GM18861 (cell line): ENCODE results near the gene SCUBE1.

Source experiments
- ATAC-seq: cut with Tn5 transposase; IDR thresholded peaks from one replicate; pipeline ENCODE4 v1.9.1; 2021; ENCODE audit not compliant: unreplicated experiment

SCUBE1 gene

DNA sequence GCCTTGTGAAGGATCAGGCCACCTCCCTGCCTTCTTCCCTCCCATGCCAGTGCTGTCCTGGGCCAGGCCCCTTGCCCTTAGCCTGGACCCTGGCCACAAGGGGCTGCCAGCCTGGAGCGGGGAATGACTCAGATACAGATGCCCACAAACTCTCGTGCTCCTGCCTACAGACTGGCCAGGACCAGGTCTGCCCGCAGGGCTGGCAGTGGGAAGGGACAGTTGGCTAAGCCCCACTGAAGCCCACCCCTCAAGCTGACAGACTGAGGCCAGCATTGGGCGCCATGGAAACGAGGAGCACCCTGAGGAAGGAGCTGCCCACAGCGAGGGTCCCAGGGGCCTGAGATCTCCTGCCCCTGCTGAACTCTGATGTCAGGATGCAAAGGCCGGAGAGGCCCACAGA, 14.1 kb downstream of the SCUBE1 start:
- ATAC-seq = no peak

DNA sequence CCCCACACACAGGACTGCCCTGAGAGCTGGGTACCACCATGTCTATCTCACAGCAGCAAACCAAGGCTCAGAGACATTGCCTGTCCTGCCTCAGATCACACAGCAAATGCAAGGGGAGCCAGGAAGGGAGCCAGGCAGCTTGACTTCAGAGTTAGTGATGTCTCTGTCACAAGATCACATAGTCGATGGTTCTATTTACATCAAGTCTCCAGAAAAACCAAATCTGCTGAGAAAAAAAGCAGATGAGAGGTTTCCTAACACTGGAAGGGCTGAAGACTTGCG, 16.1 kb downstream of the SCUBE1 start:
- ATAC-seq = no peak

DNA sequence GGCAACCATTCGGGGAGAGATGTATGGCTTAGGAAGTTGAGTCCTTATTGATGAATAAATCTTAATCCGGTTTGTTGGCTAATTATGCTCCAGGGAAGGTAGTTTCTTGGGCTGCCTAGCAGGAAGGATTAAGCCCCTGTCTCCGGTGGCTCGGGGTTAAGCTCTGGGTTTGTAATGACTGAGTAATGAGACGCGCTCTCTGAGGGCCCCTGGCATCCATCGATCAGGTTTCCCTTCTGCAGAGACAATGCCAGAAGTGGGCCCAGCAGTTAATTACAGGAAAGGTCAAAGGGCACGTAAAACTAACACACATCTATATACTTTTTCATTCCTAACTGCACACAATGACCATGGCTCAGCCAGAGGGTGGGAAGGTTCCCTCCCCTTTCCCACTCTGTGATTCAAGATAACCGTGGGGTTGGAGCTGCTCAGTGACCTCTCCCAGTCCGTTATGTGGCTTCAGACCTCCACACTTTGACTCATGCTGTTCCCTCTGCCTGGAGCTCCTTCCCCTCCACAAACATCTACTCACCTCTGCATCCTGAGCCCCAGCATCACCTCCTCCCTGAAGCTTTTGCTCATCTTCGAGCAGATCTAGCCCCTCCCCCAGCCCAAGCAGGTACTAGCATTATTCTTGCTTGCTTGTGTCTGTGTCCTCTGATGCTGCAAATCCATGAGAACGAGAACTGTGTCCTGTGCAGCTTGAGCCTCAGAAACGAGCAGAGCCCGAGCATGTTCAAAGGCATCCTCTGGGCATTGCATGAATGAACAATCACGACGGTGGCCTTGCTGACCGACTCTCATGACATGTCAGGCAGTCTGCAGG, 16.6 kb downstream of the SCUBE1 start:
- ATAC-seq = no peak

DNA sequence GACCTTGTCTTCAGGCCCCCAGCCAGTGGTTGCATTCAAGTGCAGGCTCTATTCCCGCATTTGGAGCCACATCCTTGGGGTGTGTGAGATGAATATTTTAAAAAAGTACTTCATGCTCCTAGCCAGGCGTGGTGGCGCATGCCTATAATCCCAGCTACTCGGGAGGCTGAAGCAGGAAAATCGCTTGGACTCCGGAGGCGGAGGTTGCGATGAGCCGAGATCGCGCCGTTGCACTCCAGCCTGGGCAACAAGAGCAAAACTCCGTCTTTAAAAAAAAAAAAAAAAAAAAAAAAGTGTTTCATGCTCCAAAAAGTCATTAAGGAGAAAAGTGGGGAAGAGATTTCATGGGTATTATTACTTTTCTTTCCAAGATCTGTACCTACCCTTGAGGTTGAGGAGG, 18.0 kb downstream of the SCUBE1 start:
- ATAC-seq = no peak

DNA sequence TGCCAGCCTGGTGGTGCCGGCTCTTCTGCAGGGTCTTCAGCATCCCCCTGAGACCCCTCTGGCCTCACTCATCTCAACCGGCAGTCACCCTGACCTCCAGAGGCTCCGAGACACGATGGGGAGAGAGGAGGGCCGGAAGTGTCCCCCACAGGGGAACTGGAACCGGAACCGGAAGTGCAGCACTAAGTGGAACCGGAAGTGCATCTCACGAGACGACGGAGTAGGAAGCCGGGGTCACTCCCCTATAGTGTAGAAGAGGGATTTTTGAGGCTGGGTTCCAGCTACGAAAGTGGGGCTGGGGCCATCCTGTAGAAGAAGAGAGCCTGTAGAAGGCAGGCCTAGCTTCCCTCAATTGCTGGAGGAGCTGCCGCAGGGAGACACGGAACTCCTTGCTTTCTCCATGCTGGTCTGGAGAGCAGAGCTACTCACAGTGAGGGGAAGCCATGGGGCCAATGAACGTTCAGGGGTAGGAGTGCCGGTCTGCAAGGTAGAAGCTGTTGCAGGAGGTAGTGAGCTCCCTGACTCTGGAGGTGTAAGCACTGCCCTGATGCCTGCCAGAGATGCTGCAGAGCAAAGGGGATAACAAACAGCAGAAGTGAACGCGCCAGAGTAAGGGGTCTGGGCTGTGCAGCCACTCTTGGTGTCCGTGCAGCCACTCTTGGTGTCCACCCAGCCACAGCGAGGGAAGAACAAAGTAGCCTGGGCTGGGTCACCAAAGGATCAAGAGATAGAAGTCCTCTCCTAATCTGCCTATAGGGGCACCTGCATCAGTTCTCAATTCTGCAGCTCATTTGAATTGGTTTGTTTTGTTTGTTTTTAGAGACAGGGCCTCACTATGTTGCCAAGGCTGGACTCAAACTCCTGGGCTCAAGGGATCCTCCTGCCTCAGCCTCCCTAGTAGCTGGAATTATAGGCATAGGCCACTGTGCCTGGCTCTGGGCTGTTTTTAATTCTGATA, 21.9 kb downstream of the SCUBE1 start:
- no peak for ATAC-seq

DNA sequence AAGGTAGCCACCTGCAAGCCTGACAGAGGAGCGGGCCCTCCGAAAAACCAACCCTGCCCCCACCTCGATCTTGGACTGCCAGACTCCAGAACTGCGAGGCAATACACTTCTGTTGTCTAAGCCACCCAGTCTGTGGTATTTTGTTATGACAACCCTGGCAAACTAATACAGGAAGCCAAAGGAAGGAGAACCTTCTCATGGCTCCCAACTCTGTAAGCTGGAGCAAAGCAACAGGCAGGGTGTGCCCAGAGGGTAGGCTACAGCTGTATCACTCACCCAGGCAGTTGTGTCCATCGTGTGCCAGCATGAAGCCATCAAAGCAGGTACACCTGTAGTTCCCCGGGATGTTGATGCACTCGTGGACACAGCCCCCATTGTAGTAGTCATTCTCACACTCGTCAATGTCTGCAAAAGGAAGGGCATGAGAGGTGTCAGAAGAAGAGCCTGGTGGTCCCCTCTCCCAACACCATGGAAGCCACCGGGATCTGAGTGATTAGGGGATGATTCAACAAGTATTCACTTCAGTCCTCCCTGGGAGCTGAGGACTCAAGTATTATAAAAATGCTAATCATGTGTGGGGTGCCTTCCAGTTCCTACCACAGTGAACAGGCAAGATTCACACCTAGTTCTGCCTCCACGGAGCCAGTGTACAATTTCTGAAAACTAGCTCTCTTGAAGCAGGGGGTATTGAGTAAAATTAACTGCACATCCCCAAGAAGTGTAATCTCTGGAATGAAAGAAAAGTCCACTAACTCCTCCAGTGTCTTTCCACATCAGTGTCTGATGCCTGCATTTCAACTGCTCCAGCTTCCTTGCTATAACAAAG, 23.3 kb downstream of the SCUBE1 start:
- no peak for ATAC-seq

DNA sequence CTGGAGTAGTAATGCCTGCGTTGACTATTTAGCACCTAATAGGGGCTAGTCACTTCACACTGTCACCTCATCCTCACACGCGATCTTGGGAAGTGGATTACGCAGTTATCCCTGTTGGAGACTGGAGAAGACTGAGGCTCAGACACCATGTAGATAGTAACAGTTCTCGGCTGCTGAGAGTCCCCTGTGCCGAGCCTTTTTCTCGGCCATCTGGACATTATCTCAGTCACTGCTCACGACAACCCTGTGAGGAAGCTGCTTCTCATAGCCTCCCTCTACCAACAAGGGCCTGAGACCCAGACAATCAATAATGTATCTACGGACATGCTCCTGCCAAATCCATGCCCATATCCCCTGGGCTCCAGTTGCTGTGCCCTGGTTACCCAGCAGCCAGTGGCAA, 25.9 kb downstream of the SCUBE1 start:
- no peak for ATAC-seq

DNA sequence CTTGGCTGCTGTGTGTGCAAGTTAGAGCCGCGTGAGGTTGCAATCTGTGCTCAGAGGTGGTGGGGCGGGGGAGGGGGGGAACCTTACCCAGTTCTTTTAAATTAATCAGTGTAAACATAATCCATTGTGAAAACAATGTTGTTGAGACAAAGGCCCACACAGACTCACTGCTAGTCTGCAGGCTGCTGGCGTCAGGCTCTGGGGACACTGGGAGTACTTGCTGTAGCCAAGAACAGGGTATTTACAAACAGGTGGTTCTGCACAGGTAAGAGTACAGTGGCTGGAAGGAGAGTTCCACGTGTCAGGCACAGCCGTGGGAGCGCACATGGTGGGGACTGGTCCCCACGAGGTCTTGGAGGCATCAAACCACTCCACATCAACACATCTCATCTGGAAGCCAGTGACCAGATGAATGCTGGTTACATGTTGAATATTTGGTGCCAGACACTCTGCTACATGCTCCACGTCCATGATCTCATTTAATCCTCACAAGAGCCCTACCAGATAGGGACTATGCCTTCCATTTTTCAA, 27.4 kb downstream of the SCUBE1 start:
- no peak for ATAC-seq

DNA sequence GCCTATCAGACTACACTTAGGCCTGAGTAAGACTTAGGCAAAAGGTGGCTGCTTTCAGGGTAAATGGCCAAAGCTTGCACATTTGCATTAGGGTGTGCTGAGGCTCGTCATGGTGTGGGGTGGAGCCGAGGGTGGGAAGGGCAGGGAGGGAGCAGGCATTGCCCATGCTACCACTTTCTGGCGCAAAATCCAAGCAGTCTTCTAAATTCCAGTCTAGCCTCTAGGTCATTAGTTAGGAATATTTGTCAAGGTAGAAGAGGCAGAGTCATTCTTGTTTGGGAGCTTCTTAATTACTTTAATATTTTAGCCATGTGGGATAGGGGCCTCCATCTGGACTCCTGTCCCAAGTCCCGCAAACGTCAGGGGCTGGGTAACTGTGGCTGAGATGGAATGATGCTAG, 28.6 kb downstream of the SCUBE1 start:
- ATAC-seq = no peak

DNA sequence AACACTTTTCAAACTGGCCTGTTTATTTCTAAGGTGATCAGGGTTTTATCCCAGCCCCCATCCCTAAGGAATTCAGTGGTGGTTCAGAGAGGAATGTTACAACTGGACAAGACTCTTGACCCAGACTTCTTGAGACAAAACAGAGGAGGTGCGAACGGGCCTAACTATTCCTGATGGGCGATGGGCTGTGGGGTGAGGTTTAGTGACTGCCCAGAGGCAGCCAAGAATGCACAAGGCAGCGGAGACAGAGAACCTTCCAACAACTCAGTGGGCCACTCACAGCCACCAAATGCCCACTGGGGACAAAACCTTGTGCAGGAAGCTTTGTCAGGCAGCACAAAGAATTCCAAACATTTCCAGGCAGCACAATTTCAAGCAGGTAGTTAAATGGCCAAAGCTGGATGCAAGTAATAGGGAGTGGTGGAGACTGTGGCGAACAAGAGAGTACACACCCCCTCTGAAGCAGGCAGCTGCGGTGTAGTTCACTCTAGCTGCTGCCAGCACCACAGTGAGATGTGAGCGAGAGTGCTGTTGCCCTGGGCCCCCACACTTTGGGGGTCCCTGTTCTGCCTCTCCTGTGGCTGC, 29.2 kb downstream of the SCUBE1 start:
- no peak for ATAC-seq

DNA sequence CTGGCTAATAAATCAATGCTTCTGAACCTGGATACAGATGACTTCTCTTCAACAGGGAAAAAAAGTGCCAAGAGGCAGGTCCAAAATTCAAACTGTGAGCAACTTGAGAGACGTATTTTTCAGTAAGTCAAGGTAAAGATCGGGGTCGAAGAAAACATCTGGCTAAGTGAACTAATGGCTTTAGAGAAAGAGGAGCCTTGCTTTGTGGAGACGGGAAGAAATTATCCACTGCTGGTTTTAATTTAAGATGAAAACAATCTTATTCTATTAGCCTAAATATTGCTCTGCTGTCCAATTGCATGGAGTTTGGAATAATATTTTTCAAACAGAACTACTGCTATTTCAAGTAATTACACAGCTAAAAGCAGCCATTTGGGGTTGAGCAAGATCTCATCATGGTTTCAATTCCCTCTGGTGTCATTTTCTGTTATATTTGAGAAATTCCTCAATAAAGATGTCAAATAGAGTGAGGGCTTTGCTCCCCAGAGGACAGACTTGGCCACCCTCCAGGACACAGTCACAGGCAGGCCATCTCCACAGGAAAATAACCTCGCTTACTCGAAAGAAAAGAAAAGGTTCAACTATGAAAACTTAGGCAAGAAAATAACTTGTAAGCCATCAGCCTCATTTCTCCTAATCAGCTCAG, 29.8 kb downstream of the SCUBE1 start:
- no peak for ATAC-seq

DNA sequence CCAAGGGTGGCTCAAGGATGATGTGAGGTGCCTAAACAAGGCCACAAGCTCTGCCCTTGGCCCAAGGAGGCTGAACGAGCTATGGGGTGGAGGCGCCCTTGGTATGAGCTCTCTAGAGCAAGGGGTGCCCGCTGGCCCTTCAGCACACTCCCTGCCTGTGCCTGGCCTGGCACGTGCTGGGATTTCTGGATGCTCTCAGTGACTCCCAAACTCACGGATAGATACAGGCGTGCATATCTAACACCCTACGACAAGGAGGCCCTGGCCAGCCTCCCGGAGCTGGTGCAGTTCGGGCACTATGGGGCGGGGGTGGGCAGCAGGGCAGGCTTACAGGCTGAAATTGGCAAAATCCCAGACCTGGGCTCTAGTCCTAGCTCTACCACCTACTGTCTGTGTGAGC, 30.6 kb downstream of the SCUBE1 start:
- no peak for ATAC-seq

DNA sequence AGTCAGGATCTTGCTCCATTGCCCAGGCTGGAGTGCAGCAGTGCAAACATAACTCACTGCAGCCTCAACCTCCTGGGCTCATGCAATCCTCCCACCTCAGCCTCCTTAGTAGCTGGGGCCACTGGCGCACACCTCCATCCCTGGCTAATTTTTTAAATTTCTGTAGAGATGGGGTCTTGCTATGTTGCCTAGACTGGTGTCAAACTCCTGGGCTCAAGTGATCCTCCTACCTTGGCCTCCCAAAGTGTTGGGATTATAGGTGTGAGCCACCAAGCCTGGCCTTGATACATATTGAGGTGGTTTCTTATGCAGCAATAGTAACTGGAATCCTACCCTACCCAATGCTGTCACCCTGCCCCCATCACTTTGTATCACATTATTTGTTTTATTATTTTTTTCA, 32.4 kb downstream of the SCUBE1 start:
- no peak for ATAC-seq

DNA sequence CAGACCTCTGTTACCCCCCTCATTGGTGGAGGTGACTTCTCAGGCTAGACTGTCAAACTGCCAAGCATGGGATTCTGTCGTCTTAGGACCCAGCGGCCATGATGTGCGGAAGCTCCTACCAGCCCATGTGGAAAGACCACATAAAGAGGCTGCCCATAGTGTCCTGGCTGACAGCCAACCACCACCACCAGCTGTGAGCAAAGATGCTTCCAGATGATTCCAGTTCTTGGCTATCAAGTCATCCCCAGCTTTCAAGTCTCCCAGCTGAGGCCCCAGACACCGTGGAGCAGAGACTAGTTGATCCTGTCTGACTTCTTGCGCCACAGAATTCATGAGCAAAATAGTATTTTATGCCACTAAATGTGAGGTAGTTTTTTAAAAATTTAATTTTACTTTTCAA, 32.9 kb downstream of the SCUBE1 start:
- ATAC-seq = no peak

DNA sequence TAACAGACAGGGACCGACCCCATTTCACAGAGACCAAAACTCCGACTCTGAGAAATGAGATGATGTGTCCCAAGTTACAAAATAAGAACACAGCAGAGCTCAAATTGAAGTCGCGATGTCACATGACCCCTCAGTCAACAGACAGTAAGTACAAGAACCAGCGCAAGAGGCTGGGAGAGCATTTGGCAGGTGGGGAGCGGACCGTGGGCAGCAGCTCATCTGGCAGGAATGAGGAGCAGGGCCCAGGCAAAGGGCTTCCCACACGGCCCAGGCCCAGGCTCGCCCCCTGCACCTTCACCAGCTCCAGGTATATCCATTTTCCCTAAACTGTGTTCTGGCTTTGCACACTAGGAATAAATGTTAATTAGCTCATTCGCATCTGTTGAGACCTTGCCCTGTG, 34.3 kb downstream of the SCUBE1 start:
- ATAC-seq = no peak

DNA sequence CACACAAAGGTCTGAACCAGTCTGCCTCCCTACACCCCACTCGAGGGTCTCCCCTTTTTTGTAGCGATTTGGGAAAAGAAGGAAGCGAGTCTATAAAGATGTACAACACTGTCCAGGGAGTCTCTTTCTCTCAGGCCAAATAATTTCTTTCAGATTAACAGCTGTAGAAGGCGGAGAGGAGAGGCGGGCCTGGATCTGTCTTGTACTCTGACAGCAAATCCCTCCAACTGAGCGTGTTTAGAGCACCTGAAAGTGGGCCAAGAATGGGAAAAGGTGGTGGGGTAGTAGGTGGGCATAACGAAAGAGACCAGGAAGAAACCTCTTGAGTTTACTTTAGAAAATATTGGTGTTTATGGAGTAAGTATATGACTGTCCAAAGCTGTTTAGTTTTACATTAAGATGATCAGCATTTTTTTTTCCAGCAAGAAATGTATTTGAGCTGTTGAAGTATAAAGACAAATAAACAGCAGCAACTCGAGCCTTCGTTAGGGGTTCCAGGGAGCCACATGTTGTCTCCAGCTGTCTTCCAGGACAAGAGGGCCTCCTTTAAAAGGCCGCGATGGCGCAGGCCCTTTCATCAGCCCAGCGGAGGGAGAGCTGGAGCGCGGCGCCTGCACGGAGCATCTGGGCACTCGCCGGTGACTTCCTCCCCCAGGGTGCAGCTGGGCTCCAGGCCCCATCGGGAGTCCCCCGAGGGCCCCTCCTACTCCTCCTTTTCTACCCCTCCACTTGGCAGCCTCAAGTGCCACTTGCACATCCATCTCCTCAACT, 34.9 kb downstream of the SCUBE1 start:
- ATAC-seq = no peak

DNA sequence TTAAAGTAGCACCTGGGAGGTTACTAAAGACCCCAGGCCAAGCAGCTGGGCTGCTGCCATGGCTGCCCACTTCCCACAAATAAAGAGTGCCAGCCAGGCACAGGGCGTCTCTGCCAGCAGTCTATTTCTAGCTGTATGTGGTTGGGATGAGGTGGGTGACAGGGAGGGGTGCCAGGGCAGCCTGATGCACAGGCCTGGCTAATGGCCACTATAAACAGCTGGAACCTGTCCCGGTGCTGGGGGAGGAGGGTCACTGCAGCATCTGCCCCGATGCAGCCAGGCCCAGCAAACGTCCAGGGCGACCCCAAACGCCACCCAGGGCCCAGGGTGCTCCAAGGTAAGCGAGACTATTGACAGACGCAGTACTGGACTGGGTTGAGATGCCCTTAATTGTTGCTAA, 37.4 kb downstream of the SCUBE1 start:
- no peak for ATAC-seq

DNA sequence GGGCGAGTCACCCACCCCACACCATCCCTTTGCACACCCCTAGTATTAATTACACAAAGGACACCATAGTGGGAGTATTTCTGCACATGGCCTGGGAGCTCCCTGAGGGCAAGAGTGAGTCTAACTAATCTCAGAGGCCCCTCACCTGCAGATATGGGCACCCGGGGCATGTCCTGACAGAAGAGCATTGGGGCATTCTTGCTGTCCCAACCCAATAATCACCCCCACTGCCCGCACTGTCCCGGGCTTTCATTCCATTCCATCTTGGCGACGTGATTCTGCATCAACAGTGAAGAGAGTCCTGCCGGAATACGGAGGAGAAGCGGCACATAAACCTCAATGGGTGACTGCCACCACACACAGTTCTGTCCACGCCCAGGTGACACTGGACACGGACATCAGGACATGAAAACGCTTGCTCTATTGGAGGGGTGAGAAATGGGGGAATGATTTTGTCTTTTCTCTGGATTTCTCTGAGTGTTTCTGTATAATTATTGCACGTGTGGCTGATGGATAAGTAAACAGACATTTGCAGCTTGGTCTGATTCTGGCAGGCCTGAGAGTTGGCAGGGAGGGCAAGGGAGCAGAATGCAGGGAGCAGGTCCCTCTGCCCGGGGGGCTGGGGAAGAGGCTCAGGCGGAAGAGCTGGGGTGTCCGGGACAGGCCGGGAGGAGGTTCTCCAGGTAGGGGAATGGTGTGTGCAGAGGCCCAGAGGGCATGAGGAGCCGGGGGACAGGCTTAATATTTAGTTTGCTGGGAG, 38.2 kb downstream of the SCUBE1 start:
- no peak for ATAC-seq

DNA sequence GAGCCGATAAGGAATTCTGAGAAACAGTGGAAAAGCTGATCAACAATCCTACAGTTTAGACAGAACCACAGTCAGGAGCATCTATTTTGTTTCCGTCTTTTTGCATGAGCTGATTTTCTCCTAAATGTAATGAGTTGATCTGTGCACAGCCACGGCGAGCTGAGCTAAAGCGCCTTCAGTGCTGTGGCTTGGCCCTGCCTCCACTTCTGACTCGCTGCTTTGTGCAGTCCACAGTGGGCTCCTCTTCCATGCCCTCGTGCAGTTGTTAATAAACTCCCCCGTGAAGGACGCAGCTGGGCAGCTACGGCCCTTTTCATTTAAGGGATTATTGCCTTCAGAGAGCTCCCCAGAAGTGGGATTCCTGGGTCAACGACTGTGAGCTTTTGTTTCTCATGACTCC, 39.4 kb downstream of the SCUBE1 start:
- ATAC-seq = no peak
